Measurements from ENCODE around the gene CENPL.
"Not testable (repeated sequence)": the region's sequence is repeated elsewhere in the genome, so short reads cannot be mapped to it uniquely, and the experiment has no call there.

The CENPL gene

GRCh38 chr1:173864179-173864867, 39.6 kb upstream of the CENPL start:
- CTCF ChIA-PET: interaction anchor here (1.3 to 2.5 kb wide), 4 partner anchors 8 to 445 kb away, joined by 3 to 6 read pairs (median 4); no protein-coding TSS in a partner anchor
- POLR2A ChIA-PET: interaction anchor here (0.9 kb wide), 1 partner anchor 11 kb away, joined by 4 read pairs; no protein-coding TSS in a partner anchor
- peak overlapping the region; percentile 88 for H3K4me3 ChIP-seq (ENCODE audit: low read depth, low read length)
- TF ChIP-seq CTCF (IDR thresholded peaks at IDR 0.05; ENCODE audit: insufficient read depth, low read length, missing control alignments): no peak
- no peak for DNase-seq (ENCODE audit: low read depth, low spot score)

- TF ChIP-seq CTCF (IDR thresholded peaks at IDR 0.05; ENCODE audit: insufficient read depth, low read length, missing control alignments): no peak
- POLR2A ChIA-PET: interaction anchor here (1.6 kb wide), 1 partner anchor 11 kb away, joined by 5 read pairs; no protein-coding TSS in a partner anchor
- no peak overlapping the region for H3K4me3 ChIP-seq (ENCODE audit: low read depth, low read length)
- no peak for DNase-seq (ENCODE audit: low read depth, low spot score)
- CTCF ChIA-PET: interaction anchor here (1.0 to 2.5 kb wide), 2 partner anchors 387 to 434 kb away, joined by 3 to 6 read pairs; no protein-coding TSS in a partner anchor
Measured at GRCh38 chr1:173863224-173864161, 38.8 kb upstream of the CENPL start.

DNA sequence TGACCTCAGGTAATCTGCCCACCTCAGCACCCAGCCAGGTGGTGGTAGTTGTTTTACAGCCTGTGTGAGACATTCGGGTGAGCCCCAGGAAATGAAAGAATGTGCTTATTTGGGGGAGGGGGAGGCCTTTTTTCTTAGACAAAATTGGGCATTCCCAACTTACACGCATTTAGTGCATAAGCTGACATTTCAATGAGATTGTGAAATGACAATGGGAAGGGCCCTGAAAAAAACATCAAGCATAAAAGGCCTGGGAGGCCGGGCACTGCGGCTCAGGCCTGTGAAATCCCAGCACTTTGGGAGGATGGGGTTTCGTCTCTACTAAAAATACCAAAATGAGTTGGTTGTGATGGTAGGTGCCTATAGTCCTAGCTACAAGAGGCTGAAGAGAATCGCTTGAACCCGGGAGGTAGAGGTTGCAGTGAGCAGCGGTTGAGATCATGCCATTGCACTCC, 38.1 kb upstream of the CENPL start:
- CTCF ChIA-PET: interaction anchor here (1.0 kb wide), 1 partner anchor 387 kb away, joined by 3 read pairs; no protein-coding TSS in a partner anchor
- no peak for TF ChIP-seq CTCF (IDR thresholded peaks at IDR 0.05; ENCODE audit: insufficient read depth, low read length, missing control alignments)
- POLR2A ChIA-PET: interaction anchor here (1.6 kb wide), 1 partner anchor 11 kb away, joined by 5 read pairs; no protein-coding TSS in a partner anchor
- H3K4me3 ChIP-seq (ENCODE audit: low read depth, low read length): no peak overlapping the region
- no peak for DNase-seq (ENCODE audit: low read depth, low spot score)

- POLR2A ChIA-PET: interaction anchor here (0.6 to 1.9 kb wide), 4 partner anchors 10 to 887 kb away, joined by 3 to 6 read pairs (median 4); no protein-coding TSS in a partner anchor
- DNase-seq (ENCODE audit: low read depth, low spot score); H3K4me3 ChIP-seq (ENCODE audit: low read depth, low read length); CTCF ChIA-PET: not testable (repeated sequence)
Measured at GRCh38 chr1:173862146-173862768, 37.6 kb upstream of the CENPL start.

DNA sequence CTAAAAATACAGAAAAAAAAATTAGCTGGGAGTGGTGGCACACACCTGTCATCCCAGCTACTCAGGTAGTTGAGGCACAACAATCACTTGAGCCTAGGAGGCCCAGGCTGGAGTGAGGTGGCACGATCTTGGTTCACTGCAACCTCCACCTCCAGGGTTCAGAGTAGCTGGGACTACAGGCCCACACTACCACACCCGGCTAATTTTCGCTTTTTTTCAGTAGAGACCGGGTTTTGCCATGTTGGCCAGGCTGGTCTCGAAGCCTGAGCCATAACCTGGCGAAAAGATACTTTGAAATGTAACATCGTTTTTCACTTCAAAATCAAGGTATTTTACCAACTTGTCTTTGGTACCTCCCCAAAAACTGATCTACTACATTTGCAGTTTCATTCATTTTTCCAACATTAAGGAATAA, 37.1 kb upstream of the CENPL start:
- DNase-seq (ENCODE audit: low read depth, low spot score): no peak
- ChIA-PET POLR2A (interaction anchor here (0.6 to 1.9 kb wide), 4 partner anchors 10 to 886 kb away, joined by 3 to 6 read pairs (median 3); no protein-coding TSS in a partner anchor), CTCF (no interaction called here)
- H3K4me3 ChIP-seq (ENCODE audit: low read depth, low read length): no peak overlapping the region
- no peak for TF ChIP-seq CTCF (IDR thresholded peaks at IDR 0.05; ENCODE audit: insufficient read depth, low read length, missing control alignments)

- POLR2A ChIA-PET: interaction anchor here (1.3 to 1.9 kb wide), 2 partner anchors 8 kb away, joined by 4 to 6 read pairs; partner anchors contain the start of gene ZBTB37
- no peak for DNase-seq (ENCODE audit: low read depth, low spot score)
- CTCF ChIA-PET: interaction anchor here (0.9 to 2.3 kb wide), 3 partner anchors 431 to 1118 kb away, joined by 3 to 5 read pairs (median 3); no protein-coding TSS in a partner anchor
Measured at GRCh38 chr1:173860065-173860464, 35.4 kb upstream of the CENPL start.

GRCh38 chr1:173859547-173859946, 34.9 kb upstream of the CENPL start:
- not testable (repeated sequence) for DNase-seq (ENCODE audit: low read depth, low spot score); H3K4me3 ChIP-seq (ENCODE audit: low read depth, low read length)
- ChIA-PET POLR2A (interaction anchor here (0.7 to 1.3 kb wide), 2 partner anchors 9 to 1299 kb away, joined by 3 to 4 read pairs; partner anchors contain the start of gene ZBTB37), CTCF (interaction anchor here (0.9 to 2.3 kb wide), 3 partner anchors 11 to 1118 kb away, joined by 3 to 5 read pairs (median 5); no protein-coding TSS in a partner anchor)

More at GRCh38 chr1:173860065-173860464, 35.4 kb upstream of the CENPL start:
- TF ChIP-seq CTCF (IDR thresholded peaks at IDR 0.05; ENCODE audit: insufficient read depth, low read length, missing control alignments): no peak
- no peak overlapping the region for H3K4me3 ChIP-seq (ENCODE audit: low read depth, low read length)

Measured in AG04449 (cell line).